ENCODE measurements around the gene HSD3B1. TPM values are rescaled to one million over a fixed set of nuclear protein-coding genes. Genes with fewer than 3 reads are reported as not detected.

Gene HSD3B1
- polyA plus RNA-seq, 2 donors = not detected

DNA sequence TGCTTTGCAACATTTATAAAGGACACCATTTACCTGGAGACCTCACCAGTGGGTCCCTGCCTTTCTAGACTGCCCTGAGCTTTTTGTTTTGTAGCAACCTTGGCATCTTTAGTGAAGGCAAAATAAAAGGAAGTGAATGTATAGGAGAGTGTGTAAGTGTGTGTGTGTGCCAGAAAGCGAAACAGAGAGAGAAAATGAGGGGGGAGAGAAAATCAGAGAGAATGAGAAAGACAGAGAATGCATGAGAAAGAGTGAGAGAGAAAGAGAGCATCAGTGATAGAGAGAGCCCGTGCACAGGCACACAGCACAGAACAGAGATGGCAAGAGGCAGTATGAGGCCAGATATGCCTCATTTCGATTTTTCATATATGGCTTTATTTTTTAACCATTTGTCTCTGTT is 57.5 kb downstream of the HSD3B1 start:
- Histone ChIP-seq H3K9me3 (ENCODE audit: control insufficient read depth in 2 of 2, insufficient read depth in 1 of 2, low read depth in 1 of 2, low read length in 1 of 2) (no peaks in the 10 kb centered on the region), H3K27me3 (ENCODE audit: control insufficient read depth in 1 of 2, insufficient read depth in 2 of 2, low read length in 2 of 2) (no peaks in the 10 kb centered on the region), H3K4me1 (ENCODE audit: control insufficient read depth in 2 of 2, insufficient read depth in 2 of 2, low read length in 1 of 2) (no peaks in the 10 kb centered on the region), H3K36me3 (ENCODE audit: control insufficient read depth in 2 of 2, insufficient read depth in 2 of 2, low read length in 1 of 2) (no peaks in the 10 kb centered on the region), H3K4me3 (ENCODE audit: low read depth in 1 of 2, low read length in 2 of 2) (no peak overlapping the region), H3K27ac (ENCODE audit: low read depth in 2 of 2, low read length in 1 of 2) (no peak overlapping the region)
- WGBS, 2 donors = 72 to 79% methylated on average over 3 of the region's 3 CpGs

Other genes with a start within 250 kb of the HSD3B1 start
- not detected for gene HAO2, start 138.4 kb upstream of the HSD3B1 start, polyA plus RNA-seq
- gene HSD3B2, start 92.1 kb upstream of the HSD3B1 start, polyA plus RNA-seq = under 1 TPM in 1 of 2 donors, not detected in 1; 0.07 TPM
- gene ZNF697, start 141.1 kb downstream of the HSD3B1 start, polyA plus RNA-seq = under 1 TPM; 0.26 to 0.40 TPM
- 10 to 100 TPM; 24.3 to 68.7 TPM for gene PHGDH, start 204.7 kb downstream of the HSD3B1 start, polyA plus RNA-seq